H1 (cell line): ENCODE data around the gene ZNF407. TPM values are rescaled to one million over a fixed set of nuclear protein-coding genes. Genes with fewer than 3 reads are reported as not detected.

Experiments
- CTCF ChIA-PET: fragments of 300-600 bp; sonication (Branson Sonifier 250); formaldehyde crosslinking; loops from one replicate; lab custom pipeline; 2021; ENCODE audit not compliant: partially characterized antibody; lab: Charles Lee
- POLR2A ChIA-PET: fragments of 300-600 bp; sonication (Branson Sonifier 250); formaldehyde crosslinking; loops from one replicate; lab custom pipeline; 2021; ENCODE audit warnings: inconsistent platforms; ENCODE audit not compliant: partially characterized antibody; lab: Charles Lee
- DNase-seq, 2 experiments: peaks; one replicate each; pipeline versions ENCODE4 v3.0.0 to v3.0.0-alpha.2; 2010 to 2022; ENCODE audit warnings: low spot score in 2 of 2, low read depth in 1 of 2, mixed read lengths in 1 of 2
- FAIRE-seq: peaks from 2 replicates; lab custom pipeline; 2011; peaks lifted over from hg19 to GRCh38; lab: Jason Lieb, UNC
- H2AFZ ChIP-seq: 2 replicates; pipeline ENCODE4 v1.8.1; 2012; ENCODE audit warnings: low read length, inconsistent platforms
- H2AK5ac ChIP-seq: 2 replicates; pipeline ENCODE4 v1.6.1; 2013; ENCODE audit warnings: low read depth, low read length
- H2BK120ac ChIP-seq: replicated peaks from 2 replicates; pipeline ENCODE3; 2013; ENCODE audit warnings: low read depth, low read length, inconsistent platforms
- H2BK12ac ChIP-seq: 2 replicates; pipeline ENCODE4 v1.6.1; 2013; ENCODE audit warnings: low read depth, low read length
- H2BK15ac ChIP-seq: 2 replicates; pipeline ENCODE4 v1.6.1; 2013; ENCODE audit warnings: low read length
- H2BK20ac ChIP-seq: 2 replicates; pipeline ENCODE4 v1.6.1; 2013; ENCODE audit warnings: low read length
- H2BK5ac ChIP-seq: 2 replicates; pipeline ENCODE4 v1.6.1; 2013; ENCODE audit warnings: low read depth, low read length
- H3K14ac ChIP-seq: 2 replicates; pipeline ENCODE4 v1.6.1; 2013; ENCODE audit warnings: inconsistent platforms; ENCODE audit not compliant: insufficient read length
- H3K18ac ChIP-seq: 2 replicates; pipeline ENCODE4 v1.6.1; 2013; ENCODE audit warnings: low read length; ENCODE audit errors: extremely low read depth
- H3K23ac ChIP-seq: 2 replicates; pipeline ENCODE4 v1.6.1; 2013; ENCODE audit warnings: inconsistent platforms; ENCODE audit not compliant: insufficient read length
- H3K23me2 ChIP-seq: 2 replicates; pipeline ENCODE4 v1.6.1; 2013; ENCODE audit warnings: low read depth, low read length
- H3K27ac ChIP-seq: 2 replicates; pipeline ENCODE4 v1.6.1; 2011; ENCODE audit warnings: low read depth, low read length, inconsistent platforms
- H3K27me3 ChIP-seq, 4 experiments: replicated peaks in 1 of 4; 1 replicate in 1 of 4; 2 replicates in 3 of 4; pipeline versions ENCODE4 v1.6.1 to v1.8.1; 2011 to 2013; ENCODE audit warnings: low read length in 3 of 4, mild to moderate bottlenecking in 3 of 4, inconsistent platforms in 2 of 4, mixed read lengths in 2 of 4, moderate library complexity in 1 of 4; ENCODE audit not compliant: control insufficient read depth in 3 of 4, insufficient read depth in 3 of 4; ENCODE audit errors: extremely low read depth in 1 of 4
- H3K36me3 ChIP-seq, 4 experiments: 2 replicates each; pipeline versions ENCODE4 v1.6.1 to v1.8.1; 2011 to 2013; ENCODE audit warnings: mild to moderate bottlenecking in 4 of 4, low read length in 3 of 4, moderate library complexity in 2 of 4, control low read depth in 1 of 4, inconsistent platforms in 1 of 4; ENCODE audit not compliant: insufficient read depth in 4 of 4, control insufficient read depth in 2 of 4
- H3K4ac ChIP-seq: replicated peaks from 2 replicates; pipeline ENCODE3; 2013; ENCODE audit warnings: low read length, low read depth, mixed read lengths, inconsistent platforms; ENCODE audit not compliant: insufficient read length
- H3K4me1 ChIP-seq, 4 experiments: replicated peaks in 1 of 4; 1 replicate in 1 of 4; 2 replicates in 3 of 4; pipeline versions ENCODE4 v1.6.1 to v1.8.1; 2011 to 2013; ENCODE audit warnings: low read length in 3 of 4, inconsistent platforms in 2 of 4, mixed read lengths in 1 of 4; ENCODE audit not compliant: insufficient read depth in 4 of 4, control insufficient read depth in 3 of 4
- H3K4me2 ChIP-seq, 2 experiments: 2 replicates each; pipeline versions ENCODE4 v1.6.1 to v1.8.1; 2011 to 2013; ENCODE audit warnings: low read depth in 2 of 2, low read length in 2 of 2, control low read depth in 1 of 2, inconsistent platforms in 1 of 2, mild to moderate bottlenecking in 1 of 2; ENCODE audit not compliant: insufficient read depth in 1 of 2
- H3K4me3 ChIP-seq, 4 experiments: fragments of 200-600, 300-600 bp in 1 of 4; sonication (generic), shearing (Covaris generic), sonication (Bioruptor Twin) in 1 of 4; 2 replicates each; pipeline versions ENCODE4 v1.5.1 to v1.8.1; 2011 to 2016; ENCODE audit warnings: low read length in 4 of 4, low read depth in 3 of 4, control low read depth in 2 of 4, inconsistent platforms in 2 of 4, mild to moderate bottlenecking in 2 of 4, mixed read lengths in 1 of 4, moderate library complexity in 1 of 4; ENCODE audit not compliant: insufficient read depth in 2 of 4; ENCODE audit errors: extremely low read depth in 1 of 4
- H3K56ac ChIP-seq: replicated peaks from 2 replicates; pipeline ENCODE3; 2013; ENCODE audit warnings: low read depth, mild to moderate bottlenecking, mixed read lengths, low read length, inconsistent platforms; ENCODE audit not compliant: insufficient read length
- H3K79me1 ChIP-seq: 2 replicates; pipeline ENCODE4 v1.6.1; 2013; ENCODE audit warnings: low read depth, low read length, control low read depth
- H3K79me2 ChIP-seq, 2 experiments: 2 replicates each; pipeline versions ENCODE4 v1.6.1 to v1.8.1; 2012 to 2013; ENCODE audit warnings: low read length in 2 of 2, mild to moderate bottlenecking in 2 of 2, inconsistent platforms in 1 of 2; ENCODE audit not compliant: insufficient read depth in 2 of 2, control insufficient read depth in 1 of 2
- H3K9ac ChIP-seq, 4 experiments: replicated peaks in 1 of 4; 1 replicate in 1 of 4; 2 replicates in 3 of 4; pipeline versions ENCODE4 v1.6.1 to v1.8.1; 2011 to 2013; ENCODE audit warnings: low read depth in 3 of 4, low read length in 3 of 4, control low read depth in 2 of 4, mild to moderate bottlenecking in 2 of 4, moderate library complexity in 2 of 4, inconsistent platforms in 1 of 4; ENCODE audit errors: extremely low read depth in 1 of 4
- H3K9me3 ChIP-seq, 2 experiments: 2 replicates each; pipeline versions ENCODE4 v1.6.1 to v1.8.1; 2012 to 2013; ENCODE audit warnings: mild to moderate bottlenecking in 2 of 2, moderate library complexity in 2 of 2, control low read depth in 1 of 2, inconsistent platforms in 1 of 2, low read depth in 1 of 2, low read length in 1 of 2, mixed read lengths in 1 of 2; ENCODE audit not compliant: insufficient read depth in 2 of 2
- H4K20me1 ChIP-seq, 2 experiments: replicated peaks in 1 of 2; 2 replicates each; pipeline versions ENCODE3 to v1.8.1; 2011 to 2013; ENCODE audit warnings: inconsistent platforms in 2 of 2, low read length in 2 of 2, mild to moderate bottlenecking in 1 of 2; ENCODE audit not compliant: insufficient read depth in 2 of 2, control insufficient read depth in 1 of 2
- H4K5ac ChIP-seq: 2 replicates; pipeline ENCODE4 v1.6.1; 2013; ENCODE audit warnings: low read length, low read depth, mixed read lengths, inconsistent platforms; ENCODE audit not compliant: insufficient read length
- H4K8ac ChIP-seq: 2 replicates; pipeline ENCODE4 v1.8.0; 2013; ENCODE audit warnings: mild to moderate bottlenecking, moderate library complexity, low read length, inconsistent platforms; ENCODE audit not compliant: insufficient read depth; ENCODE audit errors: extremely low read depth
- H4K91ac ChIP-seq: replicated peaks from 2 replicates; pipeline ENCODE3; 2013; ENCODE audit warnings: low read length, mixed read lengths, inconsistent platforms; ENCODE audit not compliant: insufficient read length
- BACH1 ChIP-seq: IDR thresholded peaks from 2 replicates; pipeline ENCODE4 v1.6.1; 2012; ENCODE audit warnings: low read length, improper control_type of control experiment
- NANOG ChIP-seq: IDR thresholded peaks from 2 replicates; pipeline ENCODE4 v1.6.1; 2011; ENCODE audit warnings: low read length, low read depth, mild to moderate bottlenecking, inconsistent platforms; ENCODE audit not compliant: insufficient read depth, poor library complexity, severe bottlenecking
- SP1 ChIP-seq: IDR thresholded peaks from 2 replicates; pipeline ENCODE4 v1.6.1; 2011; ENCODE audit warnings: low read depth, low read length
- TEAD4 ChIP-seq: IDR thresholded peaks from 2 replicates; pipeline ENCODE4 v1.6.1; 2012; ENCODE audit warnings: low read depth, low read length, inconsistent platforms, mixed read lengths
- WGBS, 2 experiments: shearing (Covaris generic) in 1 of 2; methylation state at CpG; one replicate each; pipeline versions ENCODE4 v1.1.6 to v1.1.7; 2013 to 2015; ENCODE audit warnings: low lambda C conversion rate in 2 of 2, mixed read lengths in 2 of 2, inconsistent platforms in 1 of 2, low coverage in 1 of 2, missing lambda C conversion rate in 1 of 2; ENCODE audit not compliant: insufficient replicate concordance in 2 of 2, insufficient coverage in 1 of 2, insufficient read length in 1 of 2; ENCODE audit errors: extremely low coverage in 1 of 2, missing lambda C conversion rate in 1 of 2; 5-methylcytosine and 5-hydroxymethylcytosine counted together
- polyA plus RNA-seq, 7 experiments: library from polyadenylated mRNA; depleted of rRNA in 3 of 7; stranded (reverse) in 5 of 7; unstranded in 2 of 7; fragments of >200 nt in 5 of 7; fragments of 200-250 nt in 2 of 7; gene quantifications; 1 replicate in 5 of 7; 2 replicates in 1 of 7; 4 replicates in 1 of 7; pipeline versions ENCODE4 v1.2.1 to v1.2.3, GENCODE V29; 2011 to 2013; ENCODE audit warnings: missing spikeins in 2 of 7, mixed read lengths in 2 of 7
- total RNA-seq: library from RNA; stranded (reverse); fragmentation: NEBNext Ultra II Directional; extraction: Animal tissue kit (Norgen Biotek cat#: 25700); gene quantifications from 2 replicates; pipeline ENCODE4 v1.2.1, GENCODE V29; 2021

Gene ZNF407
- total and polyA plus RNA-seq, 2 of the 8 experiments (the other 6 are each of a cell fraction or from before 2014, with no cell fraction given) = 1.5 to 6.8 TPM

GRCh38 chr18:74651327-74652128 lies 53.9 kb downstream of the ZNF407 start:
- Histone ChIP-seq H3K23ac (no peak overlapping the region), H3K9ac (no peak overlapping the region), H3K79me1 (no peaks in the 10 kb centered on the region), H4K8ac (no peak overlapping the region), H2BK5ac (no peak overlapping the region), H2BK15ac (no peak overlapping the region), H4K91ac (no peak overlapping the region), H4K5ac (no peak overlapping the region), H3K27me3 (no peaks in the 10 kb centered on the region), H2BK12ac (no peak overlapping the region), H3K27ac (no peak overlapping the region), H3K4me2 (no peak overlapping the region), H2AFZ (no peak overlapping the region), H3K4me3 (no peak overlapping the region), H3K4ac (no peak overlapping the region), H3K23me2 (no peaks in the 10 kb centered on the region), H4K20me1 (peaks cover 0 to 1% of the 10 kb centered on the region in 2 experiments), H3K14ac (no peak overlapping the region), H3K18ac (no peak overlapping the region), H3K36me3 (no peaks in the 10 kb centered on the region), H3K4me1 (peaks cover 0 to 3% (median 1%) of the 10 kb centered on the region in 4 experiments; a peak in 2 of 7 replicates), H3K79me2 (no peaks in the 10 kb centered on the region), H2AK5ac (no peak overlapping the region), H2BK120ac (no peak overlapping the region), H2BK20ac (no peak overlapping the region), H3K56ac (no peak overlapping the region), H3K9me3 (no peaks in the 10 kb centered on the region)
- FAIRE-seq = no peak
- POLR2A ChIA-PET = no interaction called here
- DNase-seq = no peak
- WGBS, 2 experiments = 86% methylated on average over 8 of the region's 8 CpGs; no CpG with 5 or more reads in 1 of the 2 experiments
- CTCF ChIA-PET = interaction anchor here (0.7 to 1.7 kb wide), 5 partner anchors 8 to 375 kb away, joined by 3 to 10 read pairs (median 4); no protein-coding TSS in a partner anchor
- TF ChIP-seq BACH1 = no peak
- no peak for TF ChIP-seq TEAD4
- no peak for TF ChIP-seq NANOG
- no peak for TF ChIP-seq SP1
